ENCODE measurements around the gene PRKX.

GRCh38 chrX:3648084-3648483 lies 65.4 kb downstream of the PRKX start:
- TF ChIP-seq TAF1 (IDR thresholded peaks at IDR 0.05; ENCODE audit: low read depth) (no peak), USF1 (IDR thresholded peaks at IDR 0.05) (no peak), RAD21 (IDR thresholded peaks at IDR 0.05; ENCODE audit: low read depth) (no peak), EP300 (IDR thresholded peaks at IDR 0.05; ENCODE audit: borderline replicate concordance) (no peak), FOXM1 (IDR thresholded peaks at IDR 0.05; ENCODE audit: borderline replicate concordance, low read depth) (no peak), YY1 (IDR thresholded peaks at IDR 0.05; ENCODE audit: low read depth) (no peak), CREB1 (IDR thresholded peaks at IDR 0.05; ENCODE audit: low read depth) (no peak), TCF12 (IDR thresholded peaks at IDR 0.05; ENCODE audit: low read depth) (no peak)

Measured in Ishikawa (cell line).